GM18520 (cell line): ENCODE results near the gene CYP11A1.

Experiments used
- ATAC-seq: cut with Tn5 transposase; IDR thresholded peaks from one replicate; pipeline ENCODE4 v1.9.1; 2021; ENCODE audit not compliant: unreplicated experiment

The CYP11A1 gene

GRCh38 chr15:74304431-74304830 is 63.0 kb downstream of the CYP11A1 start:
- ATAC-seq = no peak

DNA sequence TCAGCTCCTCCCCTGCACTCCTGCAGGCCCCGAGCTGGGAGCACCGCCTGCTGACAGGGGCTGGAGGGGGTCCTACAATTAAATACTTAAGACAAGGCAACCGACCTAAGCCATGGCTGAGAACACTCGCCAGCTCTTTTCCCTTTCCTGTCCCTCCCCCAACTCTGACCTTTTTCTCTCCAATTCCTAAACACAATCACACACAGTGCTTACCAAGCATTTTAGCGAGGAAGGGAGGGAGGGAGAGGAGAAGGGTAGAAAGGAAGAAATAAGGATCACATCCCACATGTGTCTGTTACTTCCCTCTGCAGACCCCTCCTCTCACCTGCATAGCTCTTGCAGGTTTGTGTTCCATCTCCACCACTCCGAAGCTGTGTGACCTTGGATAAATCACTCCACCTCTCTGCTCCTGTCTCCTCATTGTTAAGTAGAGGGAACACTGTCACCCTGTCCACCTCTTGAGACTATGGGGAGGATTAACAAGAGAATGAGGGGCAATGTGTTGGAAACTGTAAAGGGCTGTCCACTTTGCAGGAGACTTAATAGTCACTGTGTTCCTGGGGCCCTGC is 63.6 kb downstream of the CYP11A1 start:
- no peak for ATAC-seq

DNA sequence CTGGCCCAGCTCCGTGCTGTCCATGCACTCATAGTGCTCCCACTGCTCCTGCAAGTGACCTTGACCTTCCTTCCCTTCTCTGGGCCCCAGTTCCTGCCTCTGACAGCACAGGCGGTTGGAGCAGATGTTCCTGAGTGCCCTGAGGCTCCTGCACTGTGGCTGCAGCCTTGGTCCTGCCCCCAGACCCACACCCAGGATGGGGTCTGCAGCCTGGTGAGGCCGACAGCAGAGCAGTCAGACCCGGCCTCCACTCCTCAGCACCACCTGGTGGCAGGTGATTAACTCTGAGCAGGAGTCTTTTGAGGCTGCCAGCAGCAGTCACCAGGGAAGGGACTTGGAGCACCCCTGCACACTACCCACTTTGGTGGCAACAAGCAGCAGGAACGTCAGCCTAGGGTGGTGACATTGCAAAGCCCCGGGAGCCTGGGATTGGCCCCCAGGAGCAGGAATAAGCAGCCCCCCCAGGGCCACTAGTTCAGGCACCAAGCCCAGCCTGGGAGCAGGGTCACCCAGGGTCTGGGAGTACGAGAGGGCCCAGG is 64.6 kb downstream of the CYP11A1 start:
- no peak for ATAC-seq

GRCh38 chr15:74301583-74302361 is 65.7 kb downstream of the CYP11A1 start:
- ATAC-seq = no peak

DNA sequence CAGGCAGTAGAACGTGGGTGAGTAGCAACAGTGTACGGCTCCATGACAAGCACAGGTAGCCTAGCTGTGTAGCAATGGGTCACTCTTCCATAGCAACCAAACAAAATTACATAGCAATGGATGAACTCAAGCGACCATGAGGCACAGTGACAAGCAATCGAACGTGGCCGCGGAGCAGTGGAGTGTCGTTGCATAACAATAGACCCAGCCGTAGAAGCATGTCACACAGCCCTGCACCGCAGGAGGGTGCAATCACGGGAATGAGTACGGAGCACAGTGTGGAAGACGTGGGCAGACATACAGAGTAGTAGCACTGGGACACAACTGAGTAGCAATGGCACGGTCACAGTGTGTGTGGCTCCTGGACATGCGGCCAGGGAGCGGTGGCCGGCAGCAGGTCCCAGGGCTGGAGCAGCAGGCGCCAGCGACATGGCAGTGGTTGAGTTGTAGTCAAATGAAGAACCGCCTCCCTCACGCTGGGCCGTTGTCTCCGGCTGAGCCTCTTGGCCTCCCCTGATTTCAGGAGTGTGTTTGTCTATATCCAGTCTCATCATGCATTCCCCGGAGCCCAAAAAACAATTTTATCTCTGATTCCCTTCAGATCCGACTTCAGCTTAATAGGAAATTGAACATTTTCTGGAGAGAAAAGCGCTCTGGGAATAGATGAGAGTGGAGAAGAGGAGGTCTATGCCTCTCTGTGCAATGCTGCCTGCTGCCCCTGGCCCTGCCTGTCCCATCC is 67.2 kb downstream of the CYP11A1 start:
- no peak for ATAC-seq

- no peak for ATAC-seq
Measured at GRCh38 chr15:74297887-74298286, 69.6 kb downstream of the CYP11A1 start.

GRCh38 chr15:74295800-74296199 is 71.6 kb downstream of the CYP11A1 start:
- ATAC-seq = no peak

DNA sequence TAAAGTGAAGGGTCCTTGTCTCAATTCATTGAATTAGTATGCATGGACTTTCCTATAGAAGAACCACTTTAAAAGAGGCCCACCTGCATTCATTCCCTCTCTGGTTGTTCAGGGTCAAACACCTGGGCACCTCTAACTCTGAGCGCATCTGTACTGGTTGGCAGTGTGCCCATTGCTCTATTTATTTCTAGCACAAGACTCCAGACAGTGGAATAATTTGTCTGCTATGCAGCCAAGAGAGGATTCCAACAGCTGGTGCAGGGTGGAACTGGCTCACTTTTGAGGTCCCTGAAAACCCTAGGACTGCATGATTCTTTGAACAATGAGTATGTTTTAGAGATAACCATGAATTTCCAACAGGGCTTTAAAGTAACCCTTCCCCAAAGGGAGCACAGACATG is 73.4 kb downstream of the CYP11A1 start:
- ATAC-seq = no peak

GRCh38 chr15:74293021-74293810 is 74.2 kb downstream of the CYP11A1 start:
- ATAC-seq = no peak

GRCh38 chr15:74291101-74292071 is 76.1 kb downstream of the CYP11A1 start:
- no peak for ATAC-seq

DNA sequence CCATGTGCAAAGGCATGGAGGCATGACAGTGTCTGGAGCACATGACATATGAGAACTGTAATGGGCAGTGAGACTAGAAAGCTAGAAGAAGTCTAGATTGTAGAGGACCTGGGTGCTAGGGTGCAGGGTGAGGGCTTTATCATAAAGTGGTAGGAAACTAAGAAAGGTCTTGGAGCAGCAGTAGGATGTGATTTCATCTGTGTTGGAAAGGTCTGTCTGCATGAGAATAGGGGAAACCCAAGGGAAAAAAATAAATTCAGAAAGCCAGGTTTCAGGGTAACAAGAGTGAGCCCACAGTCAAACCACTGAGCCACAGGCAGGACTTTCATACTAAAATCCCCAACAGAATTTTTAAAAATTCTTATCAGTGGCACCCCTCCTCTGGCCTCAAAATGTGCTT is 76.8 kb downstream of the CYP11A1 start:
- no peak for ATAC-seq

GRCh38 chr15:74289671-74290070 is 77.8 kb downstream of the CYP11A1 start:
- ATAC-seq = no peak
